IMR-90 (cell line): ENCODE data around the gene NUDT1. TPM values are rescaled to one million over a fixed set of nuclear protein-coding genes. Genes with fewer than 3 reads are reported as not detected.

Source experiments
- ATAC-seq: fragments of 200-7000 bp; cut with Tn5 transposase; 2 replicates; pipeline ENCODE4 v1.9.1; 2020; ENCODE audit warnings: low read depth, mild to moderate bottlenecking, moderate library complexity
- BruUV-seq: library from RNA; stranded (reverse); fragments of 400-500 nt; replicated peaks from 2 replicates; lab custom pipeline; 2021; lab: Mats Ljungman, UMichigan
- CTCF ChIA-PET: fragments of 300-600 bp; formaldehyde crosslinking; extraction: SDS; loops from one replicate; lab custom pipeline; 2021; ENCODE audit warnings: antibody characterized with exemption; lab: Yijun Ruan, JAX
- POLR2A ChIA-PET: fragments of 300-600 bp; sonication (Branson Sonifier 250); formaldehyde crosslinking; loops from one replicate; lab custom pipeline; 2022; ENCODE audit warnings: antibody characterized with exemption; ENCODE audit not compliant: unreplicated experiment; lab: Charles Lee
- DNase-seq: peaks from one replicate; pipeline ENCODE4 v3.0.0; 2013
- H2AFZ ChIP-seq: replicated peaks from 2 replicates; pipeline ENCODE3; 2013; ENCODE audit warnings: low read length, mild to moderate bottlenecking; ENCODE audit not compliant: poor library complexity
- H2AK5ac ChIP-seq: 2 replicates; pipeline ENCODE4 v1.6.1; 2013; ENCODE audit warnings: low read depth, low read length, inconsistent platforms
- H2AK9ac ChIP-seq: replicated peaks from 2 replicates; pipeline ENCODE3; 2013; ENCODE audit warnings: mild to moderate bottlenecking, low read depth, low read length, moderate library complexity; ENCODE audit not compliant: poor library complexity
- H2BK120ac ChIP-seq: 2 replicates; pipeline ENCODE4 v1.6.1; 2013; ENCODE audit warnings: low read depth, low read length, inconsistent platforms
- H2BK15ac ChIP-seq: 3 replicates; pipeline ENCODE4 v1.6.1; 2013; ENCODE audit warnings: low read depth, low read length, inconsistent platforms
- H2BK20ac ChIP-seq: 2 replicates; pipeline ENCODE4 v1.6.1; 2013; ENCODE audit warnings: low read depth, mild to moderate bottlenecking, inconsistent platforms, low read length, moderate library complexity
- H2BK5ac ChIP-seq: 2 replicates; pipeline ENCODE4 v1.6.1; 2013; ENCODE audit warnings: mild to moderate bottlenecking, low read depth, low read length, inconsistent platforms; ENCODE audit not compliant: poor library complexity, severe bottlenecking
- H3K14ac ChIP-seq: replicated peaks from 2 replicates; pipeline ENCODE4 v1.6.1; 2013; ENCODE audit warnings: low read depth, low read length, inconsistent platforms
- H3K18ac ChIP-seq: 2 replicates; pipeline ENCODE4 v1.6.1; 2013; ENCODE audit warnings: low read depth, low read length, control low read depth
- H3K23ac ChIP-seq: 2 replicates; pipeline ENCODE4 v1.6.1; 2013; ENCODE audit warnings: low read depth, low read length, inconsistent platforms
- H3K27ac ChIP-seq: 2 replicates; pipeline ENCODE4 v1.5.1; 2013; ENCODE audit warnings: mild to moderate bottlenecking, control low read depth, low read length; ENCODE audit not compliant: insufficient read depth
- H3K27me3 ChIP-seq: 2 replicates; pipeline ENCODE4 v1.6.1; 2013; ENCODE audit warnings: low read length; ENCODE audit not compliant: control insufficient read depth, insufficient read depth
- H3K36me3 ChIP-seq: 2 replicates; pipeline ENCODE4 v1.6.1; 2013; ENCODE audit warnings: low read length, mixed read lengths; ENCODE audit not compliant: control insufficient read depth, insufficient read depth
- H3K4ac ChIP-seq: 2 replicates; pipeline ENCODE4 v1.6.1; 2013; ENCODE audit warnings: low read depth, low read length, inconsistent platforms
- H3K4me1 ChIP-seq: 2 replicates; pipeline ENCODE4 v1.6.1; 2013; ENCODE audit warnings: low read length, mixed read lengths; ENCODE audit not compliant: control insufficient read depth, insufficient read depth
- H3K4me2 ChIP-seq: 2 replicates; pipeline ENCODE4 v1.6.1; 2013; ENCODE audit warnings: low read depth, mild to moderate bottlenecking, control low read depth, low read length, moderate library complexity
- H3K4me3 ChIP-seq: 2 replicates; pipeline ENCODE4 v1.5.1; 2013; ENCODE audit warnings: low read depth, mild to moderate bottlenecking, control low read depth, low read length, moderate library complexity; ENCODE audit not compliant: insufficient read depth
- H3K56ac ChIP-seq: 2 replicates; pipeline ENCODE4 v1.6.1; 2013; ENCODE audit warnings: low read length, inconsistent platforms; ENCODE audit not compliant: insufficient read depth; ENCODE audit errors: extremely low read depth
- H3K79me1 ChIP-seq, 2 experiments: 2 replicates each; pipeline ENCODE4 v1.6.1; 2013; ENCODE audit warnings: low read length in 2 of 2, inconsistent platforms in 1 of 2, low read depth in 1 of 2
- H3K9ac ChIP-seq: 2 replicates; pipeline ENCODE4 v1.6.1; 2013; ENCODE audit warnings: low read depth, low read length, control low read depth
- H3K9me1 ChIP-seq: 2 replicates; pipeline ENCODE4 v1.6.1; 2013; ENCODE audit warnings: low read length, inconsistent platforms; ENCODE audit not compliant: insufficient read depth
- H3K9me3 ChIP-seq: 2 replicates; pipeline ENCODE4 v1.6.1; 2013; ENCODE audit warnings: low read length; ENCODE audit not compliant: control insufficient read depth, insufficient read depth
- H4K20me1 ChIP-seq: 2 replicates; pipeline ENCODE4 v1.6.1; 2013; ENCODE audit warnings: low read length, inconsistent platforms; ENCODE audit not compliant: insufficient read depth
- H4K5ac ChIP-seq: 2 replicates; pipeline ENCODE4 v1.6.1; 2013; ENCODE audit warnings: mild to moderate bottlenecking, low read depth, low read length, control low read depth
- H4K8ac ChIP-seq, 2 experiments: 2 replicates each; pipeline ENCODE4 v1.6.1; 2013; ENCODE audit warnings: low read depth in 2 of 2, low read length in 2 of 2, control low read depth in 1 of 2, inconsistent platforms in 1 of 2
- H4K91ac ChIP-seq: 2 replicates; pipeline ENCODE4 v1.6.1; 2013; ENCODE audit warnings: low read depth, low read length, inconsistent platforms; ENCODE audit not compliant: insufficient read depth
- MAZ ChIP-seq: IDR thresholded peaks from 2 replicates; pipeline ENCODE4 v1.6.1; 2012; ENCODE audit warnings: low read depth, mild to moderate bottlenecking, low read length, improper control_type of control experiment, moderate library complexity, borderline replicate concordance
- WGBS, 2 experiments: methylation state at CpG; one replicate each; pipeline versions ENCODE4 v1.1.5 to v1.1.7; 2013; ENCODE audit warnings: missing lambda C conversion rate in 2 of 2; ENCODE audit not compliant: insufficient read length in 1 of 2; ENCODE audit errors: extremely low coverage in 2 of 2; 5-methylcytosine and 5-hydroxymethylcytosine counted together
- dilution Hi-C: fragments of 300-500 bp; cut with HindIII; formaldehyde crosslinking; loops from one replicate; pipeline ENCODE4 v1.14.3; 2018; ENCODE audit warnings: low sequenced_read_pairs; ENCODE audit not compliant: unreplicated experiment
- in situ Hi-C: fragments of 300-500 bp; cut with MboI; formaldehyde crosslinking; loops from 3 replicates; pipeline ENCODE4 v1.14.3; 2019; ENCODE audit warnings: low sequenced_read_pairs, inconsistent platforms, mixed read lengths
- intact Hi-C: fragments of 100-400 bp; cut with micrococcal nuclease; formaldehyde crosslinking; loops from 2 replicates; pipeline ENCODE4 v1.10.0; 2022
- polyA plus RNA-seq, 3 experiments: library from polyadenylated mRNA; depleted of rRNA; stranded (reverse); fragments of >200 nt; gene quantifications; 2 replicates each; pipeline ENCODE4 v1.2.3, GENCODE V29; 2012; ENCODE audit warnings: low replicate concordance in 1 of 3
- total RNA-seq: library from RNA; depleted of rRNA; stranded (reverse); fragments of >200 nt; gene quantifications from 2 replicates; pipeline ENCODE4 v1.2.3, GENCODE V29; 2012

The NUDT1 gene
- total and polyA plus RNA-seq, 2 of the 4 experiments (the other 2 are of a cell fraction): 33.4 to 49.1 TPM

DNA sequence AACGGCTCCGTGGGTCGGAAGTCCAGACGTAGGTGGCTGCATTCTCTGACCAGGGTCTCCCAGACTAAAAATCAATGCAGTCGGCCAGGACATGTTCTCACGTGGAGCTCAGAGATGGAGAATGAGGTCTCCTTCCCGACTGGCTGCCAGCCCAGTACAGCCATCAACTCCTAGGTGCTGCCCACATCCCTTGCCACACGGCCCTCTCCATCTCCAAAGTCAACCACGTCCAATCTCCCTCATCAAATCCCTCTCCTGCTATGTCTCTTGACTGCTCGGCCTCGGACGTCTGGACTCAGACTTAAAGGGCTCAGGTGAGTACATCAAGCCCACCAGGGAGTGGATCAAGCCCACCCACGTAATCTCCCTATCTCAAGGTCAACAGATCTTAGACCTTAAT lies 16.2 kb upstream of the NUDT1 start:
- H3K27me3 ChIP-seq: no peaks in the 10 kb centered on the region
- POLR2A ChIA-PET: no interaction called here
- ATAC-seq: no peak
- DNase-seq: no peak
- H3K79me1 ChIP-seq: peaks cover 11 to 43% of the 10 kb centered on the region in 2 experiments
- H3K9ac ChIP-seq: no peak overlapping the region
- no peaks in the 10 kb centered on the region for H3K9me3 ChIP-seq
- in situ Hi-C loops (no loop called here), intact Hi-C loops (no loop called here), dilution Hi-C loops (no loop called here)
- no peak for TF ChIP-seq MAZ
- H3K18ac ChIP-seq: no peak overlapping the region
- no peak overlapping the region for H2BK120ac ChIP-seq
- no peak overlapping the region for H3K23ac ChIP-seq
- H3K4me2 ChIP-seq: no peak overlapping the region
- H2BK15ac ChIP-seq: no peak overlapping the region
- H3K56ac ChIP-seq: no peak overlapping the region
- no peak overlapping the region for H2AK5ac ChIP-seq
- WGBS, 2 experiments: 100% methylated on average over 5 of the region's 13 CpGs; no CpG with 5 or more reads in 1 of the 2 experiments
- H3K4me3 ChIP-seq: no peak overlapping the region
- no peak overlapping the region for H3K27ac ChIP-seq
- H4K20me1 ChIP-seq: no peaks in the 10 kb centered on the region; the same call in 1 of the 2 replicates
- H3K9me1 ChIP-seq: no peaks in the 10 kb centered on the region
- H2BK5ac ChIP-seq: no peak overlapping the region
- no peak overlapping the region for H4K8ac ChIP-seq
- no peak overlapping the region for H3K4ac ChIP-seq
- no peak overlapping the region for H2AK9ac ChIP-seq
- no peak overlapping the region for H2AFZ ChIP-seq
- no peak overlapping the region for H4K5ac ChIP-seq
- no peak overlapping the region for H2BK20ac ChIP-seq
- H3K14ac ChIP-seq: no peak overlapping the region
- H4K91ac ChIP-seq: no peak overlapping the region
- no peaks in the 10 kb centered on the region for H3K4me1 ChIP-seq
- no TSS peak for BruUV-seq
- H3K36me3 ChIP-seq: peaks cover 52% of the 10 kb centered on the region
- CTCF ChIA-PET: no interaction called here
